ENCODE measurements around the gene COL3A1.

GRCh38 chr2:188940171-188940570 is 34.0 kb upstream of the COL3A1 start:
- TF ChIP-seq USF1 (CRISPR knock-in tag; IDR thresholded peaks at IDR 0.05) (no peak), CHD1 (IDR thresholded peaks at IDR 0.05; ENCODE audit: low read length) (no peak), SMC3 (conservative IDR thresholded peaks at IDR 0.05; ENCODE audit: insufficient read depth, low read depth, low read length) (no peak)
